ENCODE results near the gene NOL3. TPM values are rescaled to one million over a fixed set of nuclear protein-coding genes. Genes with fewer than 3 reads are reported as not detected.
A peak's percentile ranks its signal among the peaks of the same experiment; 100 is the strongest.

NOL3 gene
- total and polyA plus RNA-seq, 2 of the 13 experiments (the other 11 are each of a cell fraction or from before 2014, with no cell fraction given) = 5.7 to 20.5 TPM

- TF ChIP-seq NR3C1 (CRISPR knock-in tag; IDR thresholded peaks at IDR 0.05) (no peak), ZNF484 (CRISPR knock-in tag; IDR thresholded peaks at IDR 0.05; ENCODE audit: borderline replicate concordance, low read depth) (no peak), ZNF329 (CRISPR knock-in tag; IDR thresholded peaks at IDR 0.05; ENCODE audit: low read depth) (peak; percentile 89), AKAP8 (CRISPR knock-in tag; IDR thresholded peaks at IDR 0.05) (no peak), ZNF782 (CRISPR knock-in tag; IDR thresholded peaks at IDR 0.05; ENCODE audit: borderline replicate concordance) (peak; percentile 51; the same call in 1 of the 2 replicates), ZC3H4 (CRISPR knock-in tag; IDR thresholded peaks at IDR 0.05; ENCODE audit: borderline replicate concordance) (0 out of 2 replicates have a peak, but pooled peaks have one; percentile 74), ZNF24 (IDR thresholded peaks at IDR 0.05) (0 out of 2 replicates have a peak, but pooled peaks have one; percentile 35), SSRP1 (CRISPR knock-in tag; IDR thresholded peaks at IDR 0.05) (no peak), ZNF564 (CRISPR knock-in tag; IDR thresholded peaks at IDR 0.05) (no peak), ZNF652 (CRISPR knock-in tag; IDR thresholded peaks at IDR 0.05; ENCODE audit: borderline replicate concordance, low read depth) (peak; percentile 68; the same call in 1 of the 2 replicates), KDM3A (CRISPR knock-in tag; IDR thresholded peaks at IDR 0.05; ENCODE audit: low read depth) (peak; percentile 98), ZNF251 (CRISPR knock-in tag; IDR thresholded peaks at IDR 0.05) (no peak), ZNF670 (CRISPR knock-in tag; IDR thresholded peaks at IDR 0.05; ENCODE audit: borderline replicate concordance) (peak; percentile 90; the same call in 1 of the 2 replicates), ZNF788 (CRISPR knock-in tag; IDR thresholded peaks at IDR 0.05; ENCODE audit: borderline replicate concordance) (peak; percentile 95), REL (CRISPR knock-in tag; conservative IDR thresholded peaks at IDR 0.05) (0 out of 2 replicates have a peak, but pooled peaks have one; percentile 57), TOE1 (CRISPR knock-in tag; IDR thresholded peaks at IDR 0.05) (0 out of 2 replicates have a peak, but pooled peaks have one; percentile 72), ZBTB20 (CRISPR knock-in tag; IDR thresholded peaks at IDR 0.05; ENCODE audit: borderline replicate concordance, low read depth) (peak; percentile 89), ZFAT (CRISPR knock-in tag; conservative IDR thresholded peaks at IDR 0.05) (no peak), AGO2 (optimal IDR thresholded peaks at IDR 0.05; ENCODE audit: low read depth, low read length) (no peak), ZNF563 (CRISPR knock-in tag; IDR thresholded peaks at IDR 0.05) (peak; percentile 70; the same call in 1 of the 2 replicates), ZNF737 (CRISPR knock-in tag; IDR thresholded peaks at IDR 0.05; ENCODE audit: borderline replicate concordance) (no peak), GTF2F1 (IDR thresholded peaks at IDR 0.05; ENCODE audit: low read length) (no peak), TGIF2 (CRISPR knock-in tag; IDR thresholded peaks at IDR 0.05) (peak; percentile 98), ZNF572 (CRISPR knock-in tag; IDR thresholded peaks at IDR 0.05) (0 out of 2 replicates have a peak, but pooled peaks have one; percentile 24), ZNF558 (CRISPR knock-in tag; IDR thresholded peaks at IDR 0.05; ENCODE audit: borderline replicate concordance) (no peak; the same call in 1 of the 2 replicates)
- TF ChIP-seq, protein P1, sequence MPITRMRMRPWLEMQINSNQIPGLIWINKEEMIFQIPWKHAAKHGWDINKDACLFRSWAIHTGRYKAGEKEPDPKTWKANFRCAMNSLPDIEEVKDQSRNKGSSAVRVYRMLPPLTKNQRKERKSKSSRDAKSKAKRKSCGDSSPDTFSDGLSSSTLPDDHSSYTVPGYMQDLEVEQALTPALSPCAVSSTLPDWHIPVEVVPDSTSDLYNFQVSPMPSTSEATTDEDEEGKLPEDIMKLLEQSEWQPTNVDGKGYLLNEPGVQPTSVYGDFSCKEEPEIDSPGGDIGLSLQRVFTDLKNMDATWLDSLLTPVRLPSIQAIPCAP (CRISPR knock-in tag; IDR thresholded peaks at IDR 0.05; ENCODE audit: low read depth) = 0 out of 2 replicates have a peak, but pooled peaks have one; percentile 47
- TF ChIP-seq, protein P2, sequence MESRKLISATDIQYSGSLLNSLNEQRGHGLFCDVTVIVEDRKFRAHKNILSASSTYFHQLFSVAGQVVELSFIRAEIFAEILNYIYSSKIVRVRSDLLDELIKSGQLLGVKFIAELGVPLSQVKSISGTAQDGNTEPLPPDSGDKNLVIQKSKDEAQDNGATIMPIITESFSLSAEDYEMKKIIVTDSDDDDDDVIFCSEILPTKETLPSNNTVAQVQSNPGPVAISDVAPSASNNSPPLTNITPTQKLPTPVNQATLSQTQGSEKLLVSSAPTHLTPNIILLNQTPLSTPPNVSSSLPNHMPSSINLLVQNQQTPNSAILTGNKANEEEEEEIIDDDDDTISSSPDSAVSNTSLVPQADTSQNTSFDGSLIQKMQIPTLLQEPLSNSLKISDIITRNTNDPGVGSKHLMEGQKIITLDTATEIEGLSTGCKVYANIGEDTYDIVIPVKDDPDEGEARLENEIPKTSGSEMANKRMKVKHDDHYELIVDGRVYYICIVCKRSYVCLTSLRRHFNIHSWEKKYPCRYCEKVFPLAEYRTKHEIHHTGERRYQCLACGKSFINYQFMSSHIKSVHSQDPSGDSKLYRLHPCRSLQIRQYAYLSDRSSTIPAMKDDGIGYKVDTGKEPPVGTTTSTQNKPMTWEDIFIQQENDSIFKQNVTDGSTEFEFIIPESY (CRISPR knock-in tag; IDR thresholded peaks at IDR 0.05) = peak; percentile 89
- TF ChIP-seq, protein P3, sequence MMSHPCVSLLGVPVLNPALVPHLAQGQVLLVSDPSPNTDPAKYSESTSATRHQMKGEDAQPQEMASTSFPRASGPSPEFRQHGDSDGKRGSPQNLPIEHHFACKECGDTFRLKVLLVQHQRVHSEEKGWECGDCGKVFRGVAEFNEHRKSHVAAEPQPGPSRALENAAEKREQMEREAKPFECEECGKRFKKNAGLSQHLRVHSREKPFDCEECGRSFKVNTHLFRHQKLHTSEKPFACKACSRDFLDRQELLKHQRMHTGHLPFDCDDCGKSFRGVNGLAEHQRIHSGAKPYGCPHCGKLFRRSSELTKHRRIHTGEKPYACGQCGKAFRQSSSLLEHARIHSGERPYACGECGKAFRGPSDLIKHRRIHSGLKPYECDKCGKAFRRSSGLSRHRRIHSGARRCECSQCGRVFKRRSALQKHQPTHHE (CRISPR knock-in tag; IDR thresholded peaks at IDR 0.05; ENCODE audit: borderline replicate concordance) = peak; percentile 78; the same call in 1 of the 2 replicates
These were observed 14.8 kb downstream of the NOL3 start (continued) for GRCh38 chr16:67184995-67185650.
